Stimulated activated CD4-positive, alpha-beta T cell treated with anti-CD3 and anti-CD28 coated beads, TNF-alpha, amount 100 ng/mL, for 24 hours (primary cell): ENCODE measurements around the gene SAP30BP.

Experiments used
- DNase-seq, 3 experiments: peaks; one replicate each; pipeline ENCODE4 v3.0.0-alpha.2; 2020; ENCODE audit warnings: low read depth in 3 of 3

Gene SAP30BP

GRCh38 chr17:75719732-75720131, 52.6 kb downstream of the SAP30BP start:
- no peak for DNase-seq

GRCh38 chr17:75720656-75721462, 53.7 kb downstream of the SAP30BP start, which contains the start of gene ITGB4:
Gene ITGB4 (plus strand): TSS chr17:75721459. CDS start chr17:75724704, 3,245 bp downstream.
- peak in 2 of 3 experiments; percentile 23 to 54 for DNase-seq

- no peak for DNase-seq
Measured at GRCh38 chr17:75721463-75722011, 54.4 kb downstream of the SAP30BP start.

GRCh38 chr17:75722076-75722475, 54.9 kb downstream of the SAP30BP start:
- no peak for DNase-seq

GRCh38 chr17:75722542-75723095, 55.5 kb downstream of the SAP30BP start:
- DNase-seq = no peak

GRCh38 chr17:75723171-75723930, 56.2 kb downstream of the SAP30BP start:
- DNase-seq = no peak

GRCh38 chr17:75724016-75725003, 57.2 kb downstream of the SAP30BP start:
- DNase-seq = no peak

- DNase-seq = no peak
Measured at GRCh38 chr17:75725504-75725903, 58.4 kb downstream of the SAP30BP start.

- DNase-seq = no peak
Measured at GRCh38 chr17:75727391-75727790, 60.3 kb downstream of the SAP30BP start.

- DNase-seq = no peak
Measured at GRCh38 chr17:75729351-75729750, 62.2 kb downstream of the SAP30BP start.

GRCh38 chr17:75730065-75730464, 62.9 kb downstream of the SAP30BP start:
- no peak for DNase-seq

GRCh38 chr17:75731086-75731715, 64.1 kb downstream of the SAP30BP start:
- no peak for DNase-seq

- no peak for DNase-seq
Measured at GRCh38 chr17:75731716-75732498, 64.8 kb downstream of the SAP30BP start.

GRCh38 chr17:75733471-75733870, 66.3 kb downstream of the SAP30BP start:
- DNase-seq = no peak

- no peak for DNase-seq
Measured at GRCh38 chr17:75734674-75735294, 67.6 kb downstream of the SAP30BP start.

- DNase-seq = no peak
Measured at GRCh38 chr17:75736173-75736835, 69.2 kb downstream of the SAP30BP start.

GRCh38 chr17:75737133-75737962, 70.2 kb downstream of the SAP30BP start:
- no peak for DNase-seq
